H1 (cell line): ENCODE measurements around the gene NDUFA3. TPM values are rescaled to one million over a fixed set of nuclear protein-coding genes. Genes with fewer than 3 reads are reported as not detected.

Experiments
- CTCF ChIA-PET: fragments of 300-600 bp; sonication (Branson Sonifier 250); formaldehyde crosslinking; loops from one replicate; lab custom pipeline; 2021; ENCODE audit not compliant: partially characterized antibody; lab: Charles Lee
- POLR2A ChIA-PET: fragments of 300-600 bp; sonication (Branson Sonifier 250); formaldehyde crosslinking; loops from one replicate; lab custom pipeline; 2021; ENCODE audit warnings: inconsistent platforms; ENCODE audit not compliant: partially characterized antibody; lab: Charles Lee
- DNase-seq, 2 experiments: peaks; one replicate each; pipeline versions ENCODE4 v3.0.0 to v3.0.0-alpha.2; 2010 to 2022; ENCODE audit warnings: low spot score in 2 of 2, low read depth in 1 of 2, mixed read lengths in 1 of 2
- FAIRE-seq: peaks from 2 replicates; lab custom pipeline; 2011; peaks lifted over from hg19 to GRCh38; lab: Jason Lieb, UNC
- H2AFZ ChIP-seq: 2 replicates; pipeline ENCODE4 v1.8.1; 2012; ENCODE audit warnings: low read length, inconsistent platforms
- H2AK5ac ChIP-seq: 2 replicates; pipeline ENCODE4 v1.6.1; 2013; ENCODE audit warnings: low read depth, low read length
- H2BK120ac ChIP-seq: replicated peaks from 2 replicates; pipeline ENCODE3; 2013; ENCODE audit warnings: low read depth, low read length, inconsistent platforms
- H2BK12ac ChIP-seq: 2 replicates; pipeline ENCODE4 v1.6.1; 2013; ENCODE audit warnings: low read depth, low read length
- H2BK15ac ChIP-seq: 2 replicates; pipeline ENCODE4 v1.6.1; 2013; ENCODE audit warnings: low read length
- H2BK20ac ChIP-seq: 2 replicates; pipeline ENCODE4 v1.6.1; 2013; ENCODE audit warnings: low read length
- H2BK5ac ChIP-seq: 2 replicates; pipeline ENCODE4 v1.6.1; 2013; ENCODE audit warnings: low read depth, low read length
- H3K14ac ChIP-seq: 2 replicates; pipeline ENCODE4 v1.6.1; 2013; ENCODE audit warnings: inconsistent platforms; ENCODE audit not compliant: insufficient read length
- H3K18ac ChIP-seq: 2 replicates; pipeline ENCODE4 v1.6.1; 2013; ENCODE audit warnings: low read length; ENCODE audit errors: extremely low read depth
- H3K23ac ChIP-seq: 2 replicates; pipeline ENCODE4 v1.6.1; 2013; ENCODE audit warnings: inconsistent platforms; ENCODE audit not compliant: insufficient read length
- H3K23me2 ChIP-seq: 2 replicates; pipeline ENCODE4 v1.6.1; 2013; ENCODE audit warnings: low read depth, low read length
- H3K27ac ChIP-seq: 2 replicates; pipeline ENCODE4 v1.6.1; 2011; ENCODE audit warnings: low read depth, low read length, inconsistent platforms
- H3K27me3 ChIP-seq, 4 experiments: replicated peaks in 1 of 4; 1 replicate in 1 of 4; 2 replicates in 3 of 4; pipeline versions ENCODE4 v1.6.1 to v1.8.1; 2011 to 2013; ENCODE audit warnings: low read length in 3 of 4, mild to moderate bottlenecking in 3 of 4, inconsistent platforms in 2 of 4, mixed read lengths in 2 of 4, moderate library complexity in 1 of 4; ENCODE audit not compliant: control insufficient read depth in 3 of 4, insufficient read depth in 3 of 4; ENCODE audit errors: extremely low read depth in 1 of 4
- H3K36me3 ChIP-seq, 4 experiments: 2 replicates each; pipeline versions ENCODE4 v1.6.1 to v1.8.1; 2011 to 2013; ENCODE audit warnings: mild to moderate bottlenecking in 4 of 4, low read length in 3 of 4, moderate library complexity in 2 of 4, control low read depth in 1 of 4, inconsistent platforms in 1 of 4; ENCODE audit not compliant: insufficient read depth in 4 of 4, control insufficient read depth in 2 of 4
- H3K4ac ChIP-seq: replicated peaks from 2 replicates; pipeline ENCODE3; 2013; ENCODE audit warnings: low read length, low read depth, mixed read lengths, inconsistent platforms; ENCODE audit not compliant: insufficient read length
- H3K4me1 ChIP-seq, 4 experiments: replicated peaks in 1 of 4; 1 replicate in 1 of 4; 2 replicates in 3 of 4; pipeline versions ENCODE4 v1.6.1 to v1.8.1; 2011 to 2013; ENCODE audit warnings: low read length in 3 of 4, inconsistent platforms in 2 of 4, mixed read lengths in 1 of 4; ENCODE audit not compliant: insufficient read depth in 4 of 4, control insufficient read depth in 3 of 4
- H3K4me2 ChIP-seq, 2 experiments: 2 replicates each; pipeline versions ENCODE4 v1.6.1 to v1.8.1; 2011 to 2013; ENCODE audit warnings: low read depth in 2 of 2, low read length in 2 of 2, control low read depth in 1 of 2, inconsistent platforms in 1 of 2, mild to moderate bottlenecking in 1 of 2; ENCODE audit not compliant: insufficient read depth in 1 of 2
- H3K4me3 ChIP-seq, 4 experiments: fragments of 200-600, 300-600 bp in 1 of 4; sonication (generic), shearing (Covaris generic), sonication (Bioruptor Twin) in 1 of 4; 2 replicates each; pipeline versions ENCODE4 v1.5.1 to v1.8.1; 2011 to 2016; ENCODE audit warnings: low read length in 4 of 4, low read depth in 3 of 4, control low read depth in 2 of 4, inconsistent platforms in 2 of 4, mild to moderate bottlenecking in 2 of 4, mixed read lengths in 1 of 4, moderate library complexity in 1 of 4; ENCODE audit not compliant: insufficient read depth in 2 of 4; ENCODE audit errors: extremely low read depth in 1 of 4
- H3K56ac ChIP-seq: replicated peaks from 2 replicates; pipeline ENCODE3; 2013; ENCODE audit warnings: low read depth, mild to moderate bottlenecking, mixed read lengths, low read length, inconsistent platforms; ENCODE audit not compliant: insufficient read length
- H3K79me1 ChIP-seq: 2 replicates; pipeline ENCODE4 v1.6.1; 2013; ENCODE audit warnings: low read depth, low read length, control low read depth
- H3K79me2 ChIP-seq, 2 experiments: 2 replicates each; pipeline versions ENCODE4 v1.6.1 to v1.8.1; 2012 to 2013; ENCODE audit warnings: low read length in 2 of 2, mild to moderate bottlenecking in 2 of 2, inconsistent platforms in 1 of 2; ENCODE audit not compliant: insufficient read depth in 2 of 2, control insufficient read depth in 1 of 2
- H3K9ac ChIP-seq, 4 experiments: replicated peaks in 1 of 4; 1 replicate in 1 of 4; 2 replicates in 3 of 4; pipeline versions ENCODE4 v1.6.1 to v1.8.1; 2011 to 2013; ENCODE audit warnings: low read depth in 3 of 4, low read length in 3 of 4, control low read depth in 2 of 4, mild to moderate bottlenecking in 2 of 4, moderate library complexity in 2 of 4, inconsistent platforms in 1 of 4; ENCODE audit errors: extremely low read depth in 1 of 4
- H3K9me3 ChIP-seq, 2 experiments: 2 replicates each; pipeline versions ENCODE4 v1.6.1 to v1.8.1; 2012 to 2013; ENCODE audit warnings: mild to moderate bottlenecking in 2 of 2, moderate library complexity in 2 of 2, control low read depth in 1 of 2, inconsistent platforms in 1 of 2, low read depth in 1 of 2, low read length in 1 of 2, mixed read lengths in 1 of 2; ENCODE audit not compliant: insufficient read depth in 2 of 2
- H4K20me1 ChIP-seq, 2 experiments: replicated peaks in 1 of 2; 2 replicates each; pipeline versions ENCODE3 to v1.8.1; 2011 to 2013; ENCODE audit warnings: inconsistent platforms in 2 of 2, low read length in 2 of 2, mild to moderate bottlenecking in 1 of 2; ENCODE audit not compliant: insufficient read depth in 2 of 2, control insufficient read depth in 1 of 2
- H4K5ac ChIP-seq: 2 replicates; pipeline ENCODE4 v1.6.1; 2013; ENCODE audit warnings: low read length, low read depth, mixed read lengths, inconsistent platforms; ENCODE audit not compliant: insufficient read length
- H4K8ac ChIP-seq: 2 replicates; pipeline ENCODE4 v1.8.0; 2013; ENCODE audit warnings: mild to moderate bottlenecking, moderate library complexity, low read length, inconsistent platforms; ENCODE audit not compliant: insufficient read depth; ENCODE audit errors: extremely low read depth
- H4K91ac ChIP-seq: replicated peaks from 2 replicates; pipeline ENCODE3; 2013; ENCODE audit warnings: low read length, mixed read lengths, inconsistent platforms; ENCODE audit not compliant: insufficient read length
- ASH2L ChIP-seq: fragments of 200-600, 300-600 bp; sonication (generic); IDR thresholded peaks from one replicate; pipeline ENCODE4 v1.7.1; 2017; ENCODE audit warnings: low read length
- NRF1 ChIP-seq: IDR thresholded peaks from 2 replicates; pipeline ENCODE4 v1.6.1; 2011; ENCODE audit warnings: mild to moderate bottlenecking, low read depth, low read length, improper control_type of control experiment
- PHF8 ChIP-seq: fragments of 200-600 bp; sonication (generic); conservative IDR thresholded peaks from 2 replicates; pipeline ENCODE4 v1.7.1; 2012; ENCODE audit warnings: low read depth, mild to moderate bottlenecking, inconsistent platforms, low read length, moderate library complexity
- POLR2A ChIP-seq, 2 experiments: IDR thresholded peaks; 1 replicate in 1 of 2; 2 replicates in 1 of 2; pipeline ENCODE4 v1.6.1; 2011; ENCODE audit warnings: low read depth in 2 of 2, low read length in 2 of 2, mild to moderate bottlenecking in 2 of 2; ENCODE audit errors: control extremely low read depth in 1 of 2
- SIN3A ChIP-seq, 2 experiments: IDR thresholded peaks in 1 of 2; conservative IDR thresholded peaks in 1 of 2; 2 replicates each; pipeline ENCODE4 v1.6.1; 2011 to 2012; ENCODE audit warnings: low read length in 2 of 2, improper control_type of control experiment in 1 of 2, low read depth in 1 of 2, mild to moderate bottlenecking in 1 of 2
- TBP ChIP-seq: IDR thresholded peaks from 2 replicates; pipeline ENCODE4 v1.6.1; 2011; ENCODE audit warnings: low read depth, low read length, improper control_type of control experiment
- TCF12 ChIP-seq: IDR thresholded peaks from 2 replicates; pipeline ENCODE4 v1.6.1; 2011; ENCODE audit warnings: low read depth, mild to moderate bottlenecking, low read length
- YY1 ChIP-seq: IDR thresholded peaks from 2 replicates; pipeline ENCODE4 v1.6.1; 2011; ENCODE audit warnings: low read depth, mild to moderate bottlenecking, low read length
- WGBS, 2 experiments: shearing (Covaris generic) in 1 of 2; methylation state at CpG; one replicate each; pipeline versions ENCODE4 v1.1.6 to v1.1.7; 2013 to 2015; ENCODE audit warnings: low lambda C conversion rate in 2 of 2, mixed read lengths in 2 of 2, inconsistent platforms in 1 of 2, low coverage in 1 of 2, missing lambda C conversion rate in 1 of 2; ENCODE audit not compliant: insufficient replicate concordance in 2 of 2, insufficient coverage in 1 of 2, insufficient read length in 1 of 2; ENCODE audit errors: extremely low coverage in 1 of 2, missing lambda C conversion rate in 1 of 2; 5-methylcytosine and 5-hydroxymethylcytosine counted together
- long read RNA-seq, 2 experiments: library from RNA in 1 of 2; library from capped mRNA in 1 of 2; stranded (forward); transcript quantifications; one replicate each; pipeline ENCODE4 v2.0.0, GENCODE V29; 2021; ENCODE audit warnings: inconsistent platforms in 1 of 2
- polyA minus RNA-seq, 3 experiments: library from RNA; depleted of rRNA, polyadenylated mRNA; stranded (reverse); fragments of >200 nt; gene quantifications; 1 replicate in 2 of 3; 2 replicates in 1 of 3; pipeline ENCODE4 v1.2.3, GENCODE V29; 2011
- polyA plus RNA-seq, 7 experiments: library from polyadenylated mRNA; depleted of rRNA in 3 of 7; stranded (reverse) in 5 of 7; unstranded in 2 of 7; fragments of >200 nt in 5 of 7; fragments of 200-250 nt in 2 of 7; gene quantifications; 1 replicate in 5 of 7; 2 replicates in 1 of 7; 4 replicates in 1 of 7; pipeline versions ENCODE4 v1.2.1 to v1.2.3, GENCODE V29; 2011 to 2013; ENCODE audit warnings: missing spikeins in 2 of 7, mixed read lengths in 2 of 7
- total RNA-seq: library from RNA; stranded (reverse); fragmentation: NEBNext Ultra II Directional; extraction: Animal tissue kit (Norgen Biotek cat#: 25700); gene quantifications from 2 replicates; pipeline ENCODE4 v1.2.1, GENCODE V29; 2021

Gene NDUFA3
- total RNA-seq (175 and 177 TPM in 2 replicates), polyA plus RNA-seq (2011; rRNA removed) (208 and 294 TPM in 2 replicates), polyA minus RNA-seq (2011; rRNA and poly(A)+ RNA removed) (56.9 and 81.7 TPM in 2 replicates)
- 162 TPM for polyA plus RNA-seq (2011; cell fraction: cytosol; rRNA removed)
- 152 TPM for polyA plus RNA-seq (2011; cell fraction: nucleus; rRNA removed)
- 315 to 383 TPM (median 326 TPM) in 4 replicates for polyA plus RNA-seq (2012, experiment 1 of 2)
- polyA plus RNA-seq (2012, experiment 2 of 2), result 395 TPM
- polyA plus RNA-seq (2013, experiment 1 of 2), result 842 TPM
- 873 TPM for polyA plus RNA-seq (2013, experiment 2 of 2)
- polyA minus RNA-seq (2011; cell fraction: cytosol; rRNA and poly(A)+ RNA removed), result 256 TPM
- 60.9 TPM for polyA minus RNA-seq (2011; cell fraction: nucleus; rRNA and poly(A)+ RNA removed)
- long read RNA-seq, experiment 1, transcript NDUFA3-202 (5 exons, 435 nt), result minor isoform, 7 of 125 reads
- long read RNA-seq, experiment 1, transcript NDUFA3-213 (3 exons, 541 nt), result major isoform, 49 of 125 reads
- long read RNA-seq, experiment 1, transcript NDUFA3-214 (4 exons, 963 nt), result minor isoform, 40 of 125 reads
- long read RNA-seq, experiment 1, partial matches to known transcripts, result 13 of 125 reads
- long read RNA-seq, experiment 1, other reads (novel, unspliced or antisense), result 13 of 125 reads
- long read RNA-seq, experiment 2, partial matches to known transcripts, result 1 of 3 reads
- long read RNA-seq, experiment 2, other reads (novel, unspliced or antisense), result 0 of 3 reads

- no peak within 1 kb of the TSS for H3K23ac ChIP-seq
- peak within 1 kb of the TSS; percentile 90 for H4K91ac ChIP-seq
- H2BK5ac ChIP-seq, result peak within 1 kb of the TSS; percentile 67
- H2BK120ac ChIP-seq, result peak within 1 kb of the TSS; percentile 36
- peak within 1 kb of the TSS; percentile 78 to 96 (median 90) for H3K4me3 ChIP-seq
- DNase-seq (peak; percentile 95 to 96), FAIRE-seq (peak; percentile 97)
- peaks cover 0 to 13% of the 10 kb centered on the region in 2 experiments; a peak in 2 of 4 replicates for H3K79me2 ChIP-seq
- H2BK15ac ChIP-seq, result peak within 1 kb of the TSS; percentile 92
- peaks cover 6 to 23% (median 17%) of the 10 kb centered on the region in 4 experiments; a peak in 5 of 8 replicates for H3K36me3 ChIP-seq
- peak within 1 kb of the TSS; percentile 76 to 84 for H3K4me2 ChIP-seq
- peak within 1 kb of the TSS; percentile 77 for H4K8ac ChIP-seq
- peaks cover 5% of the 10 kb centered on the region for H3K23me2 ChIP-seq
- H4K5ac ChIP-seq, result peak within 1 kb of the TSS; percentile 89
- 6% methylated on average over 54 of the region's 54 CpGs; no CpG with 5 or more reads in 1 of the 2 experiments for WGBS, 2 experiments
- H3K27ac ChIP-seq, result peak within 1 kb of the TSS; percentile 82; the same call in 1 of the 2 replicates
- no peaks in the 10 kb centered on the region for H3K27me3 ChIP-seq
- POLR2A ChIA-PET, result interaction anchor here (0.8 to 9.2 kb wide), 5 partner anchors 9 to 158 kb away, joined by 3 to 116 read pairs (median 5); partner anchors contain the start of genes PRPF31 and TFPT
- peak within 1 kb of the TSS; percentile 78 for H3K4ac ChIP-seq
- no peaks in the 10 kb centered on the region for H3K9me3 ChIP-seq
- H2BK12ac ChIP-seq, result no peak within 1 kb of the TSS
- no peaks in the 10 kb centered on the region; the same call in 1 of the 2 replicates for H3K79me1 ChIP-seq
- H3K18ac ChIP-seq, result peak within 1 kb of the TSS; percentile 75; the same call in 1 of the 2 replicates
- 0 out of 7 replicates have a peak, but pooled peaks cover 0 to 2% (median 0%) of the 10 kb centered on the region in 4 experiments for H3K4me1 ChIP-seq
- CTCF ChIA-PET, result no interaction called here
- no peak within 1 kb of the TSS for H3K14ac ChIP-seq
- H2AK5ac ChIP-seq, result peak within 1 kb of the TSS; percentile 10; the same call in 1 of the 2 replicates
- no peak within 1 kb of the TSS for H2BK20ac ChIP-seq
- peak within 1 kb of the TSS; percentile 87 for H3K56ac ChIP-seq
- H3K9ac ChIP-seq, result peak within 1 kb of the TSS; percentile 65 to 87 (median 79)
- H4K20me1 ChIP-seq, result peaks cover 0 to 7% of the 10 kb centered on the region in 2 experiments
- H2AFZ ChIP-seq, result 0 out of 2 replicates have a peak within 1 kb of the TSS, but pooled peaks have one; percentile 5
- TF ChIP-seq PHF8 (peak; percentile 63; the same call in 1 of the 2 replicates), YY1 (peak; percentile 97), TCF12 (no peak), SIN3A (conservative IDR thresholded peaks at IDR 0.05 in 1 of 2, IDR thresholded peaks at IDR 0.05 in 1 of 2; ENCODE audit: low read depth in 1 of 2, low read length in 2 of 2) (peak in 1 of 2 experiments; percentile 91; a peak in 2 of 4 replicates), NRF1 (peak; percentile 99), ASH2L (peak; percentile 48), POLR2A (IDR thresholded peaks at IDR 0.05; ENCODE audit: control extremely low read depth in 1 of 2, low read depth in 2 of 2, low read length in 2 of 2) (peak in 1 of 2 experiments; percentile 85; a peak in 2 of 3 replicates), TBP (peak; percentile 62)
Observed at GRCh38 chr19:54102421-54103169, at the start of gene NDUFA3. Gene NDUFA3 (plus strand): TSS chr19:54102855. CDS start chr19:54102879, 24 bp downstream.
